ENCODE results near the gene OR52E5. TPM values are rescaled to one million over a fixed set of nuclear protein-coding genes. Genes with fewer than 3 reads are reported as not detected.

Gene OR52E5
- total RNA-seq, 1 experiment from 2014 or later: not detected

- TF ChIP-seq REST (IDR thresholded peaks at IDR 0.05; ENCODE audit: low read depth) (no peak), ZNF274 (IDR thresholded peaks at IDR 0.05; ENCODE audit: low read depth, low read length) (no peak), SP1 (IDR thresholded peaks at IDR 0.05; ENCODE audit: low read depth) (no peak), YY1 (IDR thresholded peaks at IDR 0.05; ENCODE audit: extremely low read depth, insufficient replicate concordance, low read depth, low read length) (no peak)
These were observed 40.1 kb downstream of the OR52E5 start (continued) for GRCh38 chr11:5933116-5933515.

DNA sequence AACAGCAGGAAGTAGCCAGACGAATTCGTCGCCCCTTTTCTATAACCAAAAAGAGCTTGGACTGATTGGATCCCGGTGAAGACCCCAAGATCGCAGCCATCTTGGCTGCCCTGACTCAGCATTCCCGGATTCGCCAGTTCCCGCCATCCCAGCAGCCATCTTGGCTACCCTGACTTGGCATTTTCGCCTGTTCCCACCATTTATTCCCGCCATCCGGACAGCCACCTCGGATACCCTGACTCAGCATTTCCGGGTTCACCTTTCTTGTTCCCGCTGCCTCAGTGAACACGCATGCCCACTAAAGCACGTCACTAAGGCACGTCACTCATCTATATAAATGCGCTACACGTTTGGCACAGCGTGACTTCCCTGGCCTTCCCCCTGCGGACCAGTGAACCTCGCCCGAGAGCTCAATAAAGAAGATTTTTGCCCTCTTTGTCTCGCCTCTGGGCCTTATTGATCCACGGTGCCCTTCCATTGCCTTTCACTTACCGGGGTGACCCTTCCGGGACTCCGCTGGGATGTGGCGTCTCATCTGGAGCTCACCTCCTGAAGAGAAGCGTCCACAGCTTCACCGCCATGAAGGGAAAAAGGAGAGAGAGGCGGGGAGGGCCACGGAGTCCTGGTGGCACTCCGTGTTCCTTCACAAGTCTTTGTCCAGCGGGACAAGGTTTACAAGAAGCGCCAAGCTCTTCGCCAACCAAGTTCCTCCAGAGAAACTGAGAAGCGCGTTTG is 45.0 kb downstream of the OR52E5 start:
- Histone ChIP-seq H3K27me3 (ENCODE audit: insufficient read depth, low read length) (peaks cover 27% of the 10 kb centered on the region), H3K9ac (ENCODE audit: low read length) (no peak overlapping the region), H3K4me1 (ENCODE audit: control insufficient read depth in 1 of 2, insufficient read depth in 2 of 2, low read length in 2 of 2) (no peaks in the 10 kb centered on the region), H2AFZ (ENCODE audit: low read depth, low read length, poor library complexity, severe bottlenecking) (no peak overlapping the region), H3K9me3 (ENCODE audit: control insufficient read depth in 1 of 2, insufficient read depth in 1 of 2, low read depth in 1 of 2, low read length in 2 of 2) (no peaks in the 10 kb centered on the region), H4K20me1 (ENCODE audit: insufficient read depth) (no peaks in the 10 kb centered on the region), H3K4me2 (ENCODE audit: low read length) (no peak overlapping the region), H3K79me2 (ENCODE audit: insufficient read depth, low read length) (no peaks in the 10 kb centered on the region), H3K9me2 (ENCODE audit: insufficient read depth) (no peaks in the 10 kb centered on the region), H3K36me3 (ENCODE audit: control insufficient read depth in 1 of 2, insufficient read depth in 2 of 2, low read length in 2 of 2) (no peaks in the 10 kb centered on the region), H3K4me3 (replicated peaks in 1 of 2; ENCODE audit: low read depth in 1 of 2, low read length in 2 of 2) (no peak overlapping the region), H3K27ac (ENCODE audit: low read depth, low read length) (no peak overlapping the region)
- ChIA-PET POLR2A (no interaction called here), RAD21 (ENCODE audit: low non-redundant PET in 1 of 2, low total read pairs in 2 of 2, uncharacterized antibody in 2 of 2, unreplicated experiment in 2 of 2) (no interaction called here), CTCF (no interaction called here)
- intact Hi-C loops (cut with micrococcal nuclease): no loop called here
- TF ChIP-seq POLR2AphosphoS5 (IDR thresholded peaks at IDR 0.05; ENCODE audit: low read depth, low read length) (no peak), ZFX (IDR thresholded peaks at IDR 0.05) (no peak), POLR2A (IDR thresholded peaks at IDR 0.05; ENCODE audit: borderline replicate concordance, extremely low read depth, insufficient read depth, insufficient read length) (no peak), YY1 (IDR thresholded peaks at IDR 0.05; ENCODE audit: extremely low read depth, insufficient replicate concordance, low read depth, low read length) (no peak), ZNF274 (IDR thresholded peaks at IDR 0.05; ENCODE audit: low read depth, low read length) (no peak), MAX (IDR thresholded peaks at IDR 0.05) (no peak), SIN3A (IDR thresholded peaks at IDR 0.05; ENCODE audit: low read depth) (no peak)
- DNase-seq (ENCODE audit: low read depth, low spot score) (no peak), ATAC-seq (no peak)
- BruUV-seq (replicated peaks): no TSS peak

Data from HCT116 (cell line).